HG03196 (cell line): Measurements from ENCODE around the gene CNTN3.

Source experiments
- ATAC-seq: cut with Tn5 transposase; IDR thresholded peaks from one replicate; pipeline ENCODE4 v1.9.1; 2021; ENCODE audit not compliant: unreplicated experiment

The CNTN3 gene

GRCh38 chr3:74613060-74613459, 1.4 kb downstream of the CNTN3 start:
- ATAC-seq, result no peak

- no peak for ATAC-seq
These were observed 3.3 kb downstream of the CNTN3 start for GRCh38 chr3:74611206-74611605.

DNA sequence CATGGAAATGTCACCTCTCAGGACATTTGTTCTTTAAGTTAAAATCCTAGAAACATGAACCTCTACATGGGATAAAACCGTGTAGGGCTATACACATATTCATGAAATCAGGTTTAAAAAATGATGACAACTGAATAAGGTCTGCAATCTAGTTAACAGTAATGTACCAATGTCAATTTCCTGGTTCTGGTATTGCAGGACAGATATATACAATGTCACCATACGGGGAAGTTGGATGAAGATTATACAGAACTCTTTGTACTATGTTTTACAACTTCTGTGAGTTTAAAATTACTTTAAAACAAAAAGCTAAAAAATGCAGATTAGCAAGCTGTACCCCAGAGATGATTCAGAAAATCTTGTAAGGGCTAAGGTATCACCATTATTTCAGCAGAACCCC, 6.7 kb downstream of the CNTN3 start:
- no peak for ATAC-seq

- no peak for ATAC-seq
These were observed 7.5 kb downstream of the CNTN3 start for GRCh38 chr3:74606996-74607395.

DNA sequence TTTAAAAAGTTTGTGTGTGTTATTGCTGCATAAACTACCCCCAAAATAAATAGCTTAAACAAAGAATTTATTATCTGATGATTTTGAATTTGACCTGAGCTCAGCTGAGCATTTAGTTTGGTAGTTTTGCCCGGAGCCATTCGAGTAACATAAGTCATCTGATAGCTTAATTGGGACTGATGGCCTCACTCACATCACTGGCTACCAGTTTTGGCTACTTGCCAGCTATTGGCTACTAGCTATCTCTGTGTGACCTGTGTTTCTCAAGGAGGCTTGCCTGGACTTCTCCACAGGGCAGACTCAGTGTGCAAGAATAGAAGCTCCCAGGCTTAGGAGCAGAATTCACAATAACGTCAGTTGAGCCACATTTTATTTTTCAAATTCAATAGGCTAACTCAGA, 9.0 kb downstream of the CNTN3 start:
- no peak for ATAC-seq

DNA sequence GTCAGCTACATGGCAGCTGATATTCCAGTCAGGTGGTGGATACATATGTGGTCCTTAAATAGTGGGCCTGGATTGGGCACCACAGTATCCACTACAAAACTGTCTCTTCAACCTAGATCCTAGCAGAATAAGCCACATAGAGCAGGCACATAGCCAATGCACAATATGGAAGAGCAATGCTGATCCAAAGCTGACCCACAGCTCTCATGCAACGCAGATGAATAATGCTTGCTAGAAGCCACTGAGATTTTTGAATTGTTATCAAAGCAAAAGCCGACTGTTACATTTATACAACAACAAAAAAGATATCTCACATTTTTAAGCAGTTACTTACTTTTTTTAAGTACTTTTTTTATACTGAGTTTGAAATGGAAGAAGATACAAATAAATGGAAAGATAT, 11.2 kb downstream of the CNTN3 start:
- ATAC-seq, result no peak

DNA sequence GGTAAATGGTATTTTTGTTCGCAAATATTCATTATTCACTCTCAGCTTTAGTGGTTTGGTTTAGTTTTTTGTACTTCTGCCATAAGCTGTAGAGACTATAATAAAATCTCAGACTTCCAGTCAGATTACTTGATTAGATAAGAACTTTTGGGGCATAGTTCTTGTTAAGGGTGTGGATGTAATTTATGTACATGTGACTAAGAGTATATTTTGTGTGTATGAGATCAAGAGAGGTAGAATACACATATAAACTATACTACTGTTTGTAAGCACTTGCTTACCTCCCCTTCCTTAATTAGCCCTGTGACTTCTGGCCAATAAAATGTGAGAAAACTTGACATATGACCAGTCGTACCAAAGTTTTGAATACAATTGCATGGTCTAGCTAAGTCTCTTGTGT, 12.0 kb downstream of the CNTN3 start:
- ATAC-seq, result no peak

GRCh38 chr3:74601793-74602192, 12.7 kb downstream of the CNTN3 start:
- no peak for ATAC-seq

DNA sequence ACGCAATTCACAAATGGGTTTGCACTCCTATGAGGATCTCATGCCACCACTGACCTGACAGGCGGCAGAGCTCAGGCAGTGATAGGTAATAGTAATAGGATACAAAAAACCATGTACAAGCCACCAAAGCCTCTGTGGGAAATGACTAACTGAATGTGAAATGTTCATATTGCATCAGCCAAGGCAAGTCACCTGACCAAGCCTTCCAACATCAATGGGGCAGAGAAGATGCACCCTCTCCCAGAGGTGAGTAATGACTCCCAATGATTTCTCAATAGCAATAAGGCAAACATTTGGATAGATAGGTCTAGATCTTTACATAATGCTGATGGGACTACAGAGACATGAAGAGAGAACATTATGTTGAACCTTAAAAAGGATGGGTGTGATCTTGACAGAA, 14.9 kb downstream of the CNTN3 start:
- ATAC-seq, result no peak

DNA sequence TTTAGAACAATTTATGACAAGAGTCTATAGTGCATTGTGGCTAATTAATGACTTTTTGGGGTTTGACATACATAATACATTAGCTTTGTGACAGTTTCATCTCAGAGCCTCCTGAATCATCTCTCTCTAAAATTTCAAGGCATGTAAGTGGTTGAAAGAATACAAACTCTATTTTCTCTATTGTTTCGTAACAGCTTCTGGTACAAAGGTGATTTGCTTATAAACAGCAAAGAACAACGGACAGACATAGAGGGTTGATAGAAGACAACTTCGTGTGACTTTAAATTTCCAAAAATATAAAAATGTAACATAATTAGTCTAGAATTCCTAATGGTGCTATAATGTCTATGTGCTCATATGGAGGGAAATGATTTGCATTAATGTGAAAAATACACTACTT, 21.3 kb downstream of the CNTN3 start:
- ATAC-seq, result no peak

DNA sequence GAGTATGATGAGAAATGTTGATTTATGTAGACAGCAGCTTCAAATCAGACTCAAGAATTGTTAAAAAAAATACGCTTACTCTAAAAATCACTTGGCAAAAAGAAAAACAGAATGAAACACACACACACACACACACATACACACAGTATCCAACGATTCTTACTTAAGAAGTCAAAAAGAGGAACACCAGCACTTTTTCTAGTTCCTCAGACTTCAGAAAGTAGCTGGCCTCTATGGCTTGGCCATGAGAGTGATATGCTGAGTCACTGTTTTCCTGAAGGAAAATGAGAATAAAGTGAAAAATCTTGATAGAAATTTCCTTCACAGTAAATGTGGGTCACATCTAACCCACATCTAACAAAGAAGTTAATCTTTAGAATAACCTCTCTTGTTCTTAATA, 22.1 kb downstream of the CNTN3 start:
- ATAC-seq, result no peak

DNA sequence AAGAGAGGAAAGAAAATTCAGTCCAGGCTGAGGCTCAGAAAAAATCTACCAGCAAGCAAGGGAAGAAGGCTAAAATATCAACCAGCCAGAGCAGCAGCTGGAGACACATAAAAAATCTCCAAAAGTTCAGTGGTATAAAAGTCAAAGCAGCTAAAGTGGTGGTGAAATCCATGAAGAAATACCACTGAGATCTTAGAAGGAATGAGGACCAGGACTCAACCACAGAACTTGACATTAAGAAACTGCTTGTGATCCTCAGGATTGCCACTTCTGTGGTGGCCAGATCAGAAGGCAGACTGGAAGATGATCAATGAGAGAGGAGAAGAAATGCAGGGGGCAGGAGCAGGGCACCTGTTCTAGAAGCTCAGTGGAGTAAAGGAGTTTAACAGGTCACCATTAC, 22.5 kb downstream of the CNTN3 start:
- ATAC-seq, result no peak

DNA sequence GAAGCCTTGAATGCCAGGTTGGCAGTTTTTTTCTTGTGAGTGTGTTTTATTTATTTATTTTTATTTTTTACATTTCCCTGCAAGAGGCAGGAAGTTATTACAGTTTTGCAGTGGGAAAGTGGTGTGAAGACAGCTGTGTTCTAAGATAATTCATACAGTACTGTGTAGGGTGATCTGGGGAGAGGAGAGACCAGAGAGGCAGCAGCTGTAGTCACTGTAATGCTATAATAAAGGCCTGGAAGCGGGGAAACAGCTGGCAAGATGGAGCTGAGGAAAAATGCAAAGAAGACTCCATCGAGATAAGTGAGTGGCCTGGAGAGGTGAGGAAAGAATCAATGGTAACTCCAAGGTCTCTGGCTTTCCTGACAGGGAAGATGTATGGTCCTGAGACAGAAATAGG, 23.1 kb downstream of the CNTN3 start:
- ATAC-seq, result no peak

- ATAC-seq, result no peak
These were observed 23.7 kb downstream of the CNTN3 start for GRCh38 chr3:74590620-74591262.

- no peak for ATAC-seq
These were observed 29.7 kb downstream of the CNTN3 start for GRCh38 chr3:74584782-74585181.

- ATAC-seq, result no peak
These were observed 31.5 kb downstream of the CNTN3 start for GRCh38 chr3:74582982-74583381.

- ATAC-seq, result no peak
These were observed 38.6 kb downstream of the CNTN3 start for GRCh38 chr3:74575857-74576256.

DNA sequence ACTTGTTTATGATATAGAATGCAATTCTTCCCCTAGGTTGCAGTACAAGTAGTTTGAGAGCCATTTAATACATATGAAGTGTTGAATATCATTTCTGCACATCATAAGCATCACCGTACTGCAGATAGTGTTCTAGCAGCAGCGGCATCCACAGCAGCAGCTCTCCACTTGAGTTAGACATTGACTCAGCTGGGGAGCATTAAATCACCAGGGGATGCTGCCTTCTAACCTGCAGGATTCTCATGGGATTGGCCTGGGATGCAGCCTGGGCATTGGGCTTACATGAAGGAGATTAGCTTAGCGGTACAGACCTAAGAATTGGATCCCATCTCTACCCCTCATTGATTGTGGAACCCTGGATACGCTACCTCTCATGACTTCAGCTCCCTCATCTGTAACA, 43.3 kb downstream of the CNTN3 start:
- no peak for ATAC-seq
